Endodermal cell (in vitro differentiated cells): ENCODE data around the gene FAM3C. TPM values are rescaled to one million over a fixed set of nuclear protein-coding genes. Genes with fewer than 3 reads are reported as not detected.

ENCODE experiments used
- DNase-seq: peaks from one replicate; pipeline ENCODE4 v3.0.0-alpha.2; 2017
- H3K27ac ChIP-seq: 2 replicates; pipeline ENCODE4 v1.5.1; 2013; ENCODE audit warnings: mild to moderate bottlenecking, low read depth, low read length, moderate library complexity
- H3K27me3 ChIP-seq: 2 replicates; pipeline ENCODE4 v1.6.1; 2013; ENCODE audit warnings: mild to moderate bottlenecking, low read length, moderate library complexity; ENCODE audit not compliant: insufficient read depth, control insufficient read depth, poor library complexity, severe bottlenecking
- H3K36me3 ChIP-seq: 2 replicates; pipeline ENCODE4 v1.7.0; 2013; ENCODE audit warnings: mild to moderate bottlenecking, low read length, moderate library complexity; ENCODE audit not compliant: control insufficient read depth, insufficient read depth
- H3K4me1 ChIP-seq: one replicate; pipeline ENCODE4 v1.7.0; 2013; ENCODE audit warnings: low read length; ENCODE audit not compliant: control insufficient read depth, insufficient read depth
- H3K4me3 ChIP-seq: 2 replicates; pipeline ENCODE4 v1.5.1; 2013; ENCODE audit warnings: mild to moderate bottlenecking, low read length, moderate library complexity
- H3K9ac ChIP-seq: 2 replicates; pipeline ENCODE4 v1.6.1; 2013; ENCODE audit warnings: mild to moderate bottlenecking, low read length, moderate library complexity; ENCODE audit not compliant: poor library complexity, severe bottlenecking; ENCODE audit errors: extremely low read depth
- H3K9me3 ChIP-seq: 2 replicates; pipeline ENCODE4 v1.6.1; 2013; ENCODE audit warnings: mild to moderate bottlenecking, low read length, moderate library complexity; ENCODE audit not compliant: control insufficient read depth
- H3K27ac Mint-ChIP-seq: 2 replicates; pipeline ENCODE4 v1.8.0; 2020; ENCODE audit warnings: mixed read lengths
- H3K27me3 Mint-ChIP-seq: 2 replicates; pipeline ENCODE4 v1.8.0; 2021; ENCODE audit warnings: mild to moderate bottlenecking, mixed read lengths; ENCODE audit not compliant: insufficient read depth
- H3K36me3 Mint-ChIP-seq: 2 replicates; pipeline ENCODE4 v1.8.0; 2020; ENCODE audit warnings: low read depth, mixed read lengths
- H3K4me1 Mint-ChIP-seq: 2 replicates; pipeline ENCODE4 v1.8.0; 2020; ENCODE audit warnings: mixed read lengths
- H3K4me3 Mint-ChIP-seq: 2 replicates; pipeline ENCODE4 v1.8.0; 2020; ENCODE audit warnings: mild to moderate bottlenecking, moderate library complexity, mixed read lengths
- H3K9me3 Mint-ChIP-seq: 2 replicates; pipeline ENCODE4 v1.8.0; 2020; ENCODE audit warnings: mild to moderate bottlenecking, mixed read lengths
- WGBS, 2 experiments: methylation state at CpG; one replicate each; pipeline versions ENCODE4 v1.1.5 to v1.1.7; 2013; ENCODE audit warnings: missing lambda C conversion rate in 2 of 2, mixed read lengths in 1 of 2; ENCODE audit not compliant: insufficient coverage in 1 of 2, insufficient read length in 1 of 2; 5-methylcytosine and 5-hydroxymethylcytosine counted together
- total RNA-seq, 2 donors: library from RNA; stranded (reverse); fragmentation: NEBNext Ultra II Directional in 1 of 2; extraction: Animal tissue kit (Norgen Biotek cat#: 25700) in 1 of 2; gene quantifications; 2 replicates in 1 of 2; 3 replicates in 1 of 2; pipeline ENCODE4 v1.2.1, GENCODE V29; 2021
- TF ChIP-seq, protein P1 (sequence below): fragments of 200-600 bp; sonication (generic); conservative IDR thresholded peaks from 2 replicates; pipeline ENCODE4 v1.5.0; 2021; ENCODE audit warnings: antibody characterized with exemption, mild to moderate bottlenecking

The FAM3C gene
- total RNA-seq, 2 donors from 2014 or later, result 61.3 to 61.5 TPM

- Histone ChIP-seq H3K4me1 (no peaks in the 10 kb centered on the region), H3K9ac (no peak overlapping the region), H3K27ac (no peak overlapping the region), H3K36me3 (peaks cover 16% of the 10 kb centered on the region), H3K9me3 (no peaks in the 10 kb centered on the region), H3K4me3 (no peak overlapping the region), H3K27me3 (no peaks in the 10 kb centered on the region)
- TF ChIP-seq, protein P1, sequence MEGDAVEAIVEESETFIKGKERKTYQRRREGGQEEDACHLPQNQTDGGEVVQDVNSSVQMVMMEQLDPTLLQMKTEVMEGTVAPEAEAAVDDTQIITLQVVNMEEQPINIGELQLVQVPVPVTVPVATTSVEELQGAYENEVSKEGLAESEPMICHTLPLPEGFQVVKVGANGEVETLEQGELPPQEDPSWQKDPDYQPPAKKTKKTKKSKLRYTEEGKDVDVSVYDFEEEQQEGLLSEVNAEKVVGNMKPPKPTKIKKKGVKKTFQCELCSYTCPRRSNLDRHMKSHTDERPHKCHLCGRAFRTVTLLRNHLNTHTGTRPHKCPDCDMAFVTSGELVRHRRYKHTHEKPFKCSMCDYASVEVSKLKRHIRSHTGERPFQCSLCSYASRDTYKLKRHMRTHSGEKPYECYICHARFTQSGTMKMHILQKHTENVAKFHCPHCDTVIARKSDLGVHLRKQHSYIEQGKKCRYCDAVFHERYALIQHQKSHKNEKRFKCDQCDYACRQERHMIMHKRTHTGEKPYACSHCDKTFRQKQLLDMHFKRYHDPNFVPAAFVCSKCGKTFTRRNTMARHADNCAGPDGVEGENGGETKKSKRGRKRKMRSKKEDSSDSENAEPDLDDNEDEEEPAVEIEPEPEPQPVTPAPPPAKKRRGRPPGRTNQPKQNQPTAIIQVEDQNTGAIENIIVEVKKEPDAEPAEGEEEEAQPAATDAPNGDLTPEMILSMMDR, result no peak
- WGBS, 2 experiments, result 89% methylated on average over 1 of the region's 1 CpG; no CpG with 5 or more reads in 1 of the 2 experiments
- no peaks in the 10 kb centered on the region for H3K27me3 Mint-ChIP-seq
- H3K36me3 Mint-ChIP-seq, result peaks cover 3% of the 10 kb centered on the region
- H3K4me3 Mint-ChIP-seq, result no peak overlapping the region
- H3K4me1 Mint-ChIP-seq, result peaks cover 28% of the 10 kb centered on the region
- DNase-seq, result no peak
- peak overlapping the region; percentile 58 for H3K27ac Mint-ChIP-seq
- no peaks in the 10 kb centered on the region for H3K9me3 Mint-ChIP-seq
Measured at GRCh38 chr7:121385800-121386179, 10.3 kb downstream of the FAM3C start.

DNA sequence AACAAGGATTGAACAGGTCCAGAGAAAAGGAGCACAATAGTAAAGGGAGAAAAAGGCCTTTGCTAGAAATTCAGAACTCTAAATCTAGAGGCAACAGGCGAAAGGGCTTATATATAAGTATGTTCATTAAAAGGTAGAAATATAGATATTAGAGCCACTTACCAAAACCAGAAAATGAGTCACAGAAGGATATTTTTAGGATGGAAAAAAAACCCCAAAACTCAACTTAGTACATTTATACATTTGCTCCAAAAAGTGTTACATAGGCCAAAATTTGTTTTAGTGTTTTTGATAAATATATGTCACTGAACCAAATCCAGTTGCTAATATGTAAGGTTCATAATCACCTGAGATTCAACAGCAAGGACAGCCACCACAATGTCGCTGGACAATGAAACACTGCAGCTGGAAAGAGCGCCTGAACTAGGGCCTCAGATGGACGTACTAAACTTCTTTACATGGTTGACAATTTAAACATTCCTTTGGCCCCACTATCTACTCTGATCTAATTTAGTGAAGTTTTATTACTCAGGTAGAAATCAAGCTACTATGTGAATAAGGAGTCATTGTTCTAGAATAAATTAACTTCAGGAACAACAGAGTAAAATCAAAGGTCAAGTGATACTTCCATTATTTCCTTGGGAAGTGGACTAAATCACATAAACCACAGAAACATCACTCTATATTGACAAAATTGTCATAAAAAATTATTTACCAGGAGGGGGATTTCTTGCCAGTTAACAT, 10.9 kb downstream of the FAM3C start:
- TF ChIP-seq, protein P1, result no peak
- no peaks in the 10 kb centered on the region for H3K9me3 ChIP-seq
- DNase-seq, result no peak
- H3K36me3 ChIP-seq, result peaks cover 17% of the 10 kb centered on the region
- H3K27me3 ChIP-seq, result no peaks in the 10 kb centered on the region
- WGBS, 2 experiments, result 93 to 100% methylated on average over 3 to 4 of the region's 4 CpGs
- H3K27me3 Mint-ChIP-seq, result no peaks in the 10 kb centered on the region
- no peak overlapping the region for H3K4me3 Mint-ChIP-seq
- H3K36me3 Mint-ChIP-seq, result peaks cover 3% of the 10 kb centered on the region
- no peak overlapping the region for H3K27ac ChIP-seq
- peaks cover 27% of the 10 kb centered on the region for H3K4me1 Mint-ChIP-seq
- no peak overlapping the region for H3K4me3 ChIP-seq
- no peaks in the 10 kb centered on the region for H3K4me1 ChIP-seq
- H3K9ac ChIP-seq, result no peak overlapping the region
- peak overlapping the region; percentile 6 for H3K27ac Mint-ChIP-seq
- no peaks in the 10 kb centered on the region for H3K9me3 Mint-ChIP-seq

DNA sequence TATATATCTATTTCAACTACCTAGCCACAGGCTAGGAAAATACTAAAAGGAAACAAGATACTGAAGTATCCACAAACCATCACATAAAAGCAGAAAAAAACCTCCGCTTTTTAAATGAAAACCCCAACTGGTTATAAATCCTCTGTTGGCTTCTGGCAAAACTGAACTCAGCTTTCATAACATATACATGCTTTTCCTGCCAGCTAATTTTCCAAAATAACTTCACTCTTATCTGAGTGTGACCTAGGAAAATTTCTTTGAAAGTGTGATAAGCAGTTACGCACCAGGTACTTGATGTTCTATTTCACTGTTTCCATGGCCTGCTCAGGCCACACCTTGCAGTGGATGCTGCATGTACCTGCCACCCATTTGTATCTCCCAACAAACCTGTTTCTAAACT, 11.8 kb downstream of the FAM3C start:
- no peaks in the 10 kb centered on the region for H3K27me3 Mint-ChIP-seq
- Histone ChIP-seq H3K36me3 (peaks cover 22% of the 10 kb centered on the region), H3K4me1 (no peaks in the 10 kb centered on the region), H3K9ac (no peak overlapping the region), H3K27ac (no peak overlapping the region), H3K4me3 (no peak overlapping the region), H3K27me3 (no peaks in the 10 kb centered on the region), H3K9me3 (no peaks in the 10 kb centered on the region)
- H3K27ac Mint-ChIP-seq, result no peak overlapping the region
- H3K4me1 Mint-ChIP-seq, result peaks cover 30% of the 10 kb centered on the region
- H3K4me3 Mint-ChIP-seq, result no peak overlapping the region
- TF ChIP-seq, protein P1, result no peak
- H3K36me3 Mint-ChIP-seq, result peaks cover 5% of the 10 kb centered on the region
- no peaks in the 10 kb centered on the region for H3K9me3 Mint-ChIP-seq
- no peak for DNase-seq
- 94 to 100% methylated on average over 2 of the region's 2 CpGs for WGBS, 2 experiments
